ENCODE results near the gene CD59. TPM values are rescaled to one million over a fixed set of nuclear protein-coding genes. Genes with fewer than 3 reads are reported as not detected.
"Not testable (repeated sequence)": the region's sequence is repeated elsewhere in the genome, so short reads cannot be mapped to it uniquely, and the experiment has no call there.

Gene CD59
- total RNA-seq, 2 experiments from 2014 or later: 97.2 to 97.4 TPM

DNA sequence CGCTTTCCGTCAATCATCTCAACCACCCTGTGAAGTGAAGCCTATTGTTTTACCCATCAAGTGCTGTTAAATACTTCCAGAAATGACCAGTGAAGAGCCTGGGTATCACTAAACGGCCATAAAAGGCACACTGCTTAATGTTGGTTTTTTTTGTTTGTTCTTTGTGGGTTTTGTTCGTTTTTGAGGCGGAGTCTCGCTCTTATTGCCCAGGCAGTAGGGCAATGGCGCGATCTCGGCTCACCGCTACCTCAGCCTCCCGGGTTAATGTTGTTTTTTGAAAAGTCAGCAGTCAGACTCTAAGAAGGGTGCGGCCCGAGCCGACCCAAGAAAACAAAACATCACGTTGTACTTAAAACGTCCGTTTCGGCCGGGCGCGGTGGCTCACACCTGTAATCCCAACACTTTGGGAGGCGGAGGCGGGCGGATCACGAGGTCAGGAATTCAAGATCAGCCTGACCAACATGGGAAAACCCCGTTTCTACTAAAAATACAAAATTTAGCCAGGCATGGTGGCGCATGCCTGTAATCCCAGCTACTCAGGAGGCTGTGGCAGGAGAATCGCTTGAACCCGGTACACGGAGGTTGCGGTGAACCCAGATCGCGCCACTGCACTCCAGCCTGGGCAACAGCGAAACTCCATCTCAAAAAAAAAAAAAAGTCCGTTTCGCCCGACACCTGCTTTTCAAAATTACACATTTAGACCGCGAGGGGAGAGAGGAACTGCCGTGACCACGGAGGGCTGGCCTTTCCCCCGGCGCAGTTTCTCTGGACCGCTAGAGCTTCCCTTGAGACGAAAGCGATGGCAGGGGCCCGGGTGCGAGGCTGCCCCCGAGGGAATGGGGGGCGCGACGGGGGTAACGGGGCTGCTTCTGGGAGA is 714 bp downstream of the CD59 start:
- Mint-ChIP-seq H3K4me1 (peaks cover 38% of the 10 kb centered on the region), H3K36me3 (ENCODE audit: low read depth) (peaks cover 20% of the 10 kb centered on the region), H3K4me3 (peak overlapping the region; percentile 83), H3K27me3 (peaks cover 15% of the 10 kb centered on the region), H3K27ac (peak overlapping the region; percentile 87), H3K9me3 (no peaks in the 10 kb centered on the region)
- POLR2A ChIA-PET: interaction anchor here (0.6 kb wide), 1 partner anchor 487 kb away, joined by 3 read pairs; no protein-coding TSS in a partner anchor
- DNase-seq: peak; percentile 54
- CTCF ChIA-PET: interaction anchor here (1.5 kb wide), 1 partner anchor 33 kb away, joined by 4 read pairs; no protein-coding TSS in a partner anchor

DNA sequence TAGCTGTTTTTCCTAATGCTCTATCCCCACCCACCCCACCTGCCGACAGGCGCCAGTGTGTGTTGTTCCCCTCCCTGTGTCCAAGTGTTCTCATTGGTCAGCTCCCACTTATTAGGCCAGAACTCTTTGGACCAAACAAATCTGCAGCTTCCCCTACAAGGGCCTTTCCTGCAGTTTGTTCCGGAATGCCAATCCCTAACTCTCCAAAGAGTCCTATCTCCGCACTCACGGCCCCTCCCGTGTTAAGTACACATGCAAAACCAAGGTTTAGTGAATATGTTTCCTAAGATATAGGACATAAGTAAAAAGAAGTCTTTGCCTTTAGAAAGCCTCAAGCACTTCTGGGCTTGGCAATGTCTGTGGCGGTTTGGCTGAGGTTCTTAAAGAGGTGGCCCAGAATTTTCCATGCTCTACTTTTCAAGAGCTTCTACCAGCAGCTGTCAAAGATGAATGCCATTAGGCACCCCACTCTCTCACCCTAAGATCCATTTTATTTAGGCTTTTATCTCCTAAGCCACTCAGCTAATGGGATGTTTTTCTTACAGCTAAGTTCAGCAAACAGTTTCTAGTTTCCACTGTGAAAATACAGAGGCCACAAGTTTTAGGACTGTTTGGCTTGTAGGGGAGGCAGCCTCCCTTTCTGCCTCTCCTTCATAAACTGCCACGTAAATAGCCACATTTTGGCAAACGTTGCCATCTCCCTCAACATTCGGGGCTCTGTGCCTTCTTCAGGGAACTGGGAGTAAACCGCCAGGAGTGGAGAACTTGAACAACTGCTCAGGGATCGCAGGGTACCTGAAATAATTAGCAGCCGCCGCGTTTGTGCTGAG is 1.6 kb downstream of the CD59 start:
- Mint-ChIP-seq H3K27me3 (peaks cover 15% of the 10 kb centered on the region), H3K36me3 (ENCODE audit: low read depth) (peaks cover 20% of the 10 kb centered on the region), H3K4me3 (peak overlapping the region; percentile 83), H3K4me1 (peaks cover 38% of the 10 kb centered on the region), H3K27ac (peak overlapping the region; percentile 87), H3K9me3 (no peaks in the 10 kb centered on the region)
- peak; percentile 21 for DNase-seq
- ChIA-PET CTCF (interaction anchor here (1.2 to 1.5 kb wide), 2 partner anchors 29 to 33 kb away, joined by 3 to 4 read pairs; no protein-coding TSS in a partner anchor), POLR2A (no interaction called here)

DNA sequence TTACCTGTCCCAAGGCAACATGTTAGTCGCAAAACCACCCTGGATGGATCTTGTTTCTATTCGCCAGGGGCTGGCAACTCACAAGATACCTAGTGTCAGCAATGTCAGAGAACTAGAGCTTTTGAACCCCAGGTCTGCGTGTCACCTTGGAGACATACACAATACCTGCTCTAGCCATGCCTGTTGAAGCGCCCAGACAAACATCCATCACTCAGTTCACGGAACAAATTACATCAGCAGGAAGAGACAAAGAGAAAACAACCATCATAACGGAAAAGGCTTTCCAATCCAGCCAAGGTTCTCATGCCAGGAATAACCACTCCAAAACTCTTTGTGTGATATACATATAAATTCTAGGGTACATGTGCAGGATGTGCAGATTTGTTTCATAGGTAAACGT is 2.2 kb downstream of the CD59 start:
- POLR2A ChIA-PET: no interaction called here
- Mint-ChIP-seq H3K27me3 (peaks cover 15% of the 10 kb centered on the region), H3K4me1 (peaks cover 38% of the 10 kb centered on the region), H3K36me3 (ENCODE audit: low read depth) (peaks cover 23% of the 10 kb centered on the region), H3K27ac (no peak overlapping the region), H3K9me3 (no peaks in the 10 kb centered on the region), H3K4me3 (peak overlapping the region; percentile 27)
- no peak for DNase-seq
- CTCF ChIA-PET: interaction anchor here (1.2 to 1.3 kb wide), 2 partner anchors 8 to 28 kb away, joined by 3 to 6 read pairs; no protein-coding TSS in a partner anchor

DNA sequence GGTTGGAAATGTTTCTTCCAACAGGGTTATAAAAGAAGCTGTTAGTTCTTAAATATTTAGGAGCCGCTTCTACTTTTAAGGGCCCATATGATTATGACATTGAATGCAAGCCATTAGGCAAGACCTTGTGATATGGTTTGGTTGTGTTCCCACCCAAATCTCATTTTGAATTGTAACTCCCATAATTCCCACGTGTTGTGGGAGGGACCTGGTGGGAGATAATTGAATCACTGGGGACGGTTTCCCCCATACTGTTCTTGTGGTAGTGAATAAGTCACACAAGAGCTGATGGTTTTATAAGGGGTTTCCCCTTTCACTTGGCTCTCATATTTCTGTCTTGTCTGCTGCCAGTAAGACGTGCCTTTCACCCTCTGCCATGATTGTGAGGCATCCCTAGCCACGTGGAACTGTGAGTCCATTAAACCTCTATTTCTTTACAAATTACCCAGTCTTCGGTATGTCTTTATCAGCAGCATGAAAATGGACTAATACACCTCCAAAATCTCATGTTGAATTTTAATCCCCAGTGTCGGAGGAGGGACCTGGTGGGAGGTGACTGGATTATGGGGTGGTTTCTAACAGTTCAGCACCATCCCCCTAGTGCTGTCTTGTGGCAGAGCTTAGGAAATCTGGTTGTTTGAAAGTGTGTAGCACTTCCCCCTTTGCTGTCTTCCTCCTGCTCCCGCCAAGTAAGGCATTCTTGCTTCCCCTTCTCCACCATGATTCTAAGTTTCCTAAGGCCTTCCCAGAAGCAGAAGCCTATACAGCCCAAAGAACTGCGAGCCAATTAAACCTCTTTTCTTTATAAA is 4.3 kb downstream of the CD59 start:
- no peak overlapping the region for H3K4me3 Mint-ChIP-seq
- H3K27ac Mint-ChIP-seq: no peak overlapping the region
- ChIA-PET POLR2A (no interaction called here), CTCF (no interaction called here)
- H3K27me3 Mint-ChIP-seq: peaks cover 6% of the 10 kb centered on the region
- no peaks in the 10 kb centered on the region for H3K9me3 Mint-ChIP-seq
- peaks cover 33% of the 10 kb centered on the region for H3K36me3 Mint-ChIP-seq (ENCODE audit: low read depth)
- peaks cover 36% of the 10 kb centered on the region for H3K4me1 Mint-ChIP-seq
- no peak for DNase-seq

DNA sequence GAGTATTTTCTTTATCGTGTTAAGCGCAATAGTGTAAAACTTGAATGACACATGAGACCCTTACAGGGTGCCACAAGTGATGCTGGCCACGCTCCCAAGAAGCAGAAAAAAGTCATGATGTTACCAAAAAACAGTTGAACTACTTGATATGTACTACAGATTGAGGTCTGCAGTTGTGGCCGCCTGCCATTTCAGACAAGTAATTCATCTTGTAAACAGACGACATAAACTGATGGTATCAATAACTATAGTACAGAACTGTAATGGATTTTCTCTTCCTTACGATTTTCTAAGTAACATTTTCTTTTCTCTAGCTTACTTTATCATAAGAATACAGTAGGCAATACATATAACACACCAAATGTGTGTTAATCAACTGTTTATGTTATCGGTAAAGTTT is 5.5 kb downstream of the CD59 start:
- Mint-ChIP-seq H3K36me3 (ENCODE audit: low read depth) (peaks cover 34% of the 10 kb centered on the region), H3K27ac (no peak overlapping the region), H3K4me1 (peaks cover 34% of the 10 kb centered on the region), H3K9me3 (no peaks in the 10 kb centered on the region), H3K27me3 (peaks cover 4% of the 10 kb centered on the region), H3K4me3 (no peak overlapping the region)
- ChIA-PET CTCF (no interaction called here), POLR2A (no interaction called here)
- no peak for DNase-seq

DNA sequence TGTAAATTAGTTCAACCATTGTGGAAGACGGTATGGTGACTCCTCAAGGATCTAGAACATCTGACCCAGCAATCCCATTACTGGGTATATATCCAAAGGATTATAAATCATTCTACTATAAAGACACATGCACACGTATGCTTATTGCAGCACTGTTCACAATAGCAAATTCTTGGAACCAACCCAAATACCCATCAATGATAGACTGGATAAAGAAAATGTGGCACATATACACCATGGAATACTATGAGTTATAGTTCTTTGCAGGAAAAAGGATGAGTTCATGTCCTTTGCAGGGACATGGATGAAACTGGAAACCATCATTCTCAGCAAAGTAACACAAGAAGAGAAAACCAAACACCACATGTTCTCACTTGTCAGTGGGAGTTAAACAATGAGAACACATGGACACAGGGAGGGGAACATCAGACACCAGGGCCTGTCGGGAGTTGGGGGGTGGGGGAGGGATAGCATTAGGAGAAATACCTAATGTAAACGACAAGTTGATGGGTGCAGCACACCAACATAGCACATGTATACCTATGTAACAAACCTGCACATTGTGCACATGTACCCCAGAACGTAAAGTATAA is 7.1 kb downstream of the CD59 start:
- H3K27ac Mint-ChIP-seq, DNase-seq, H3K27me3 Mint-ChIP-seq, CTCF ChIA-PET, H3K4me3 Mint-ChIP-seq, H3K9me3 Mint-ChIP-seq, POLR2A ChIA-PET: not testable (repeated sequence)
- Mint-ChIP-seq H3K36me3 (ENCODE audit: low read depth) (peaks cover 30% of the 10 kb centered on the region), H3K4me1 (peaks cover 35% of the 10 kb centered on the region)

DNA sequence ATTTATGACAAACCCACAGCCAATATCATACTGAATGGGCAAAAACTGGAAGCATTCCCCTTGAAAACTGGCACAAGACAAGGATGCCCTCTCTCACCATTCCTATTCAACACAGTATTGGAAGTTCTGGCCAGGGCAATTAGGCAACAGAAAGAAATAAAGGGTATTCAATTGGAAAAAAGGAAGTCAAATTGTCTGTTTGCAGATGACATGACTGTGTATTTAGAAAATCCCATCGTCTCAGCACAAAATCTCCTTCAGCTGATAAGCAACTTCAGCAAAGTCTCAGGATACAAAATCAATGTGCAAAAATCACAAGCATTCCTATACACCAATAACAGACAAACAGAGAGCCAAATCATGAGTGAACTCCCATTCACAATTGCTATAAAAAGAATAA is 8.7 kb downstream of the CD59 start:
- POLR2A ChIA-PET, H3K4me3 Mint-ChIP-seq, H3K27me3 Mint-ChIP-seq, H3K27ac Mint-ChIP-seq, CTCF ChIA-PET, H3K9me3 Mint-ChIP-seq, DNase-seq: not testable (repeated sequence)
- peaks cover 37% of the 10 kb centered on the region for H3K4me1 Mint-ChIP-seq
- H3K36me3 Mint-ChIP-seq (ENCODE audit: low read depth): peaks cover 20% of the 10 kb centered on the region

DNA sequence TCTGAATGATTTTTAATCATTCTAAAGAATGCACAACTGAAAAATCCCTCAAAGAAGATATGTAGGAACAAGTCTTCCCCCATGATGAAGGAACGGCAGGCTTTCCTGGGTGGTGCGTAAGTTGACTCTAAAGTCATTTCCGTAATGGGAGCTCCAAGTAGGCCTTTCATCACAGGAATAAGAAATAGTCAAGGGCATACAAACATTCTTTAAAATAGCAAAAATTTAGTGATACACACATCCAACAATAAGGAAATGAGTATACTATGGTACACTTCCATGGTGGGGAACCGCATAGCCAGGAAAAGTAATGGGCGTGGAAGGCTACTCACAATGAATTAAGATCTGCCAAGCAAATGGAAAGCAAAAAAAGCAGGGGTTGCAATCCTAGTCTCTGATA is 10.7 kb downstream of the CD59 start:
- no peak overlapping the region for H3K4me3 Mint-ChIP-seq
- peaks cover 22% of the 10 kb centered on the region for H3K36me3 Mint-ChIP-seq (ENCODE audit: low read depth)
- DNase-seq: no peak
- H3K27ac Mint-ChIP-seq: no peak overlapping the region
- ChIA-PET POLR2A (no interaction called here), CTCF (interaction anchor here (1.2 kb wide), 1 partner anchor 10 kb away, joined by 3 read pairs; no protein-coding TSS in a partner anchor)
- H3K27me3 Mint-ChIP-seq: peaks cover 2% of the 10 kb centered on the region
- H3K9me3 Mint-ChIP-seq: no peaks in the 10 kb centered on the region
- peaks cover 41% of the 10 kb centered on the region for H3K4me1 Mint-ChIP-seq

DNA sequence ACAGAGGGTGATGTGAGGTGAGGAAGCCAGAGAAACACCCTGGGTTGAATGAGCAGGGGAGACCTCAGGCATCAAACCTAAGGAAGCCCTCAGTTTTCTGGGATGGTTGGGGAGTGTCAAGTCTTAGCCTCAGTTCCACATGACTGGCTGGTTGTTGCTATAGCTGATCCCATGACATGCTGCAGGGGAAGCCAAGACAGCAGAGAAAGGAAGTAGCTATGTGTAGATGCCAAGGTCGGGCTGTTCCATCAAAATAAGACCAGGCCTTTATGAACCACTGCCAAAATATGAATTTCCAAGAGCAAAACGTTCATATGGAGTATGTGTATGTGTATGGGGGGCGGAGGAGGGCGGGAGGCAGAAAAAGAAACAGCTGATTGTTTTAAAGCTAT is 11.6 kb downstream of the CD59 start:
- Mint-ChIP-seq H3K4me1 (peaks cover 47% of the 10 kb centered on the region), H3K27me3 (peaks cover 2% of the 10 kb centered on the region), H3K9me3 (no peaks in the 10 kb centered on the region), H3K36me3 (ENCODE audit: low read depth) (peaks cover 28% of the 10 kb centered on the region), H3K27ac (no peak overlapping the region), H3K4me3 (no peak overlapping the region)
- no peak for DNase-seq
- ChIA-PET POLR2A (interaction anchor here (0.5 kb wide), 1 partner anchor 105 kb away, joined by 3 read pairs; no protein-coding TSS in a partner anchor), CTCF (interaction anchor here (0.5 to 1.7 kb wide), 3 partner anchors 16 to 33 kb away, joined by 4 to 5 read pairs (median 5); no protein-coding TSS in a partner anchor)

DNA sequence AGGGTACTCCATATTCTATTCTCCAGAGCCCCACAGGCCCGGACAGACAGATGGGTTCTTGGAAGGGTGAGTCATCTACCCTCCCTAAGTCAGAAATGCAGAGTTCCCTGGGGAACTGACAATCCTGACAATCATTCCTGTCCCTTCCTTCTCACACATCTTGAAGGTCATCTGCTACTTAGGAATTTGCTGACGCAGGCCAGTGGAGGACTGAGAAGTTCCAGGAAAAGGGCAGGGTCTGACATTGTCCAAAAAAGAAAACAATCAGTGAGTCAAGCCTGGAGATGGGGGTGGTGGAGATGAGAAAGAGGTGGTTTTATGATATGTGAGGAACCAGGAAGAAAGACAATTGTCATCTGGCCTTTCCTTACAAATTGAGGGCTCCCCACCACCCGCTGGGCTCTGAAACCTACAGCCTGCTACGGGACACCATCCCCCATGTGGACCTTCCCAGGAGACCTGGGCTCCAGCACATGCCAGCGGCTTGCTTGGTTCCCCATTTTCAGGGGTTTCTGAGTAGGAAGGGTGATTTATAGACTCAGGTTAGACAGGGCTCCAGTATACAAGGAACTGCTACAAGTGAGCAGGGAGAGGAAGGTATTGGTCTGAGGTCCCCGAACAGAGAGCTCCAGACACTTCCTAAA is 12.9 kb downstream of the CD59 start:
- CTCF ChIA-PET: interaction anchor here (1.2 to 1.7 kb wide), 3 partner anchors 15 to 19 kb away, joined by 3 to 5 read pairs (median 4); no protein-coding TSS in a partner anchor
- POLR2A ChIA-PET: no interaction called here
- no peak for DNase-seq
- Mint-ChIP-seq H3K9me3 (no peaks in the 10 kb centered on the region), H3K27me3 (peaks cover 2% of the 10 kb centered on the region), H3K36me3 (ENCODE audit: low read depth) (peaks cover 27% of the 10 kb centered on the region), H3K4me3 (no peak overlapping the region), H3K4me1 (peaks cover 48% of the 10 kb centered on the region), H3K27ac (no peak overlapping the region)

DNA sequence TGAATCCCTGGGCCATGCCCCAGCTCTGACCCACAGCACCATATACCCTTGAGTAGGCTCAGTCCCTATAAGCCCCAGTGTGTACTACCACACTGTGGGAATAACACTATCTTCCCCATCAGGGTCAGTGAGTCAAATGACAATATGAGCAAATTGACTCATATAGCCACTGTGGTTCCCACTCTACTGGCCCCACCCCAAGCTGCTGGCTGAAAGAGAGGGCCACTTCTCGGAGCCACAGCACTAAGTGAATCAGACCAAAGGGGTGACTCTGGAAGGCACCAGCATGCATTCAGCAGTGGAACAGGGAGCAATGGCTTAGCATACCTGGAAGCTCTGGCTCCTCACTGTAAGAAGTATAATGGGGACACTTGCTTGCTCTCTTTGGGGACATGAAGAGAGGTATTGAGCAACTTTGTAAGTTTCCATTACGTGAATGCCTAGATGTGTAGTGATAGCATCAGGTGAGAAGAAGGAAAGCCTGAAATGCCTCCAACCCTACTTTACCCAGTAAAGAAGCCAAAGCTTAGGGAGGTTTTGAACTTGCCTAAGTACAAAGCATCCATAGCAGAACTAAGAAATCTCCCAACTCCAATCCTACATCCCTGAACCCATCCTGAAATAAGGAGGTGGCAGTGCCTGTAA is 13.5 kb downstream of the CD59 start:
- DNase-seq: no peak
- peaks cover 48% of the 10 kb centered on the region for H3K4me1 Mint-ChIP-seq
- peak overlapping the region; percentile 32 for H3K27ac Mint-ChIP-seq
- POLR2A ChIA-PET: no interaction called here
- peaks cover 2% of the 10 kb centered on the region for H3K27me3 Mint-ChIP-seq
- peaks cover 22% of the 10 kb centered on the region for H3K36me3 Mint-ChIP-seq (ENCODE audit: low read depth)
- no peak overlapping the region for H3K4me3 Mint-ChIP-seq
- H3K9me3 Mint-ChIP-seq: no peaks in the 10 kb centered on the region
- CTCF ChIA-PET: interaction anchor here (1.5 kb wide), 1 partner anchor 16 kb away, joined by 3 read pairs; no protein-coding TSS in a partner anchor
